ENCODE measurements around the gene CNIH2.
"Not testable (repeated sequence)": the region's sequence is repeated elsewhere in the genome, so short reads cannot be mapped to it uniquely, and the experiment has no call there.

Gene CNIH2

DNA sequence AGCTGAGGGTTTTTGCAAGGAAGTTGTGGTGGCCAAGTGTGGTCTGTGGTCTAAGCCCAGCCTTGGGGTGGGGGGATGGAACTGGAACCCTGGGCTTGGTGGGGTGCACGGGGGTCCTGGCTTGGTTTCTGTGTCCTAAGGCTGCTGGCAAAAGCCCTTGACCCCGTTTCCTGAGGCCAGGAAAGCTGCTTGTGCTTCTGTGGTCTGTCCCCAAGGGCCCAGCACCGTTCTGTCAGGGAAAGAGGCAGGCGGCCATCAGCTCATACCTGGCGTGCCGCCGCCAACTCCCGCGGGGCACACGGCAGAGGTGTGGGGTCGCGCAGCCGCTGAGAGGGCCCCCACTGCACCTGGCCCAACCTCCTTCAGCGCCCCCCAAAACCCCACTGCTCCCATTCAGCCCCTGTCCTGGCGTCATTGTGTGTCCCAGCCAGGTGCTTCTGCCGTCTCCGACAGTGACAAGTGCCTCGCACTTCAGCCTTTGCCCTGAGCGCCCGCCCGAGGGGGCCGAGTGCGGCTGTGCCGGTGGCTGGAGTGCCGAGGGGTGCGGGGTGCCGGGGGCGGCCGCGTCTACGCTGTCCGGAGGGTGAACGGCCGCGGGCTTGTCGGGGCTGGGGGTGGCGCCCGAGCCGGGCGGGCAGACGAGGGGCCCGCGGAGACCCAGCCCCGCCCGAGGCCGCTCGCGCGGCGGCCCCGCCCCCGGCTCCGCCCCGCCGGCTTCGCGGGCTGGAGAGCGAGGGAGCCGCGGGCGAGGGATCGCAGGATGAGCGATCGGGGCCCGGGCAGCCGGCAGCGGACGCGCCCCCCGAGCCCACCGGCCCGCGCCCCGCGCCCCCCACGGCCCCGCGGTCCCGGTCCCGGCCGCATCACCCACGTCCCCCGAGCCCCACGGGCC, at the start of gene CNIH2:
Gene CNIH2, plus strand, starts transcription at position 705 of the 892 bp plus-strand sequence. CDS start 282 bp downstream, outside the sequence.
- DNase-seq: no peak

- DNase-seq: no peak
These were observed 49.5 kb upstream of the CNIH2 start for GRCh38 chr11:66228521-66228920.

- no peak for DNase-seq
These were observed 47.8 kb upstream of the CNIH2 start for GRCh38 chr11:66230156-66230555.

- no peak for DNase-seq
These were observed 47.0 kb upstream of the CNIH2 start for GRCh38 chr11:66230978-66231377.

DNA sequence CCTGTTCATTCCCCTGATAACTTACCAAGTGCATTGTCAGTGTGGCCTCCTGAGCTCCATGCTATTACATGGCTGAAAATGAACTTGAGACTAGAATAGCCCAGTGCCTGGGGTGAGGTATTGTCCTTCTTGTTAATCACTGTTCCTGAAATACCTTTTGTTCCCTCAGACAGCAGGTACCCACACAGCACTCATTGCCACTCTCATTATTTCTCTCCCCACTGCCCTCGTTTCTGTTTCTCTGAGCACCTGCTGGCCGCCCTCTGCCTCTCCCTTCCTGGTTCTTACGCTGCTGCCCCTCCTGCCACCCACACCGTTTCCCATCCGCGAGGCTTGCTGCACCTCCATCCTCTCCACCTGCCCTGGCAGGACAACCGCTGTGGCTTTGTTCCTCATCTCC, 46.4 kb upstream of the CNIH2 start:
- no peak for DNase-seq

GRCh38 chr11:66232769-66233168, 45.2 kb upstream of the CNIH2 start:
- DNase-seq: no peak

- no peak for DNase-seq
These were observed 44.7 kb upstream of the CNIH2 start for GRCh38 chr11:66233301-66233700.

DNA sequence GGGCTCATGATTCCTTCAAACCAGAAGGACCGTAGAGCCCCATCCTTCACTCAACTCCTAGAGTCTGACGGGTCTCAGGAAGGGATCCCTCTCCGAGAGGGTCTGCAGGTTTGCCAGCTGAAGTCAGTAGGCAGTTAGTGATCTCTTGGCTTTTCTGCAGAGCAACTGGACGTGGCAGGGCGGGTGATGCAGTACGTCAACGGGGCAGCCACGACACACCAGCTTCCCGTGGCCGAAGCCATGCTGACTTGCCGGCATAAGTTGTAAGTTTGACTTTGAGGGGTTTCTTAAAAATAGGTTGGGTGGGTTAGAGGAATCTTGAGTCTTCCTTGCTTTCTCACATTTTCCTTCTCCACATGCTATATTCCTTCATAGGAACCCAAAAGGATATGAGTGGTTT, 42.8 kb upstream of the CNIH2 start:
- DNase-seq: no peak

DNA sequence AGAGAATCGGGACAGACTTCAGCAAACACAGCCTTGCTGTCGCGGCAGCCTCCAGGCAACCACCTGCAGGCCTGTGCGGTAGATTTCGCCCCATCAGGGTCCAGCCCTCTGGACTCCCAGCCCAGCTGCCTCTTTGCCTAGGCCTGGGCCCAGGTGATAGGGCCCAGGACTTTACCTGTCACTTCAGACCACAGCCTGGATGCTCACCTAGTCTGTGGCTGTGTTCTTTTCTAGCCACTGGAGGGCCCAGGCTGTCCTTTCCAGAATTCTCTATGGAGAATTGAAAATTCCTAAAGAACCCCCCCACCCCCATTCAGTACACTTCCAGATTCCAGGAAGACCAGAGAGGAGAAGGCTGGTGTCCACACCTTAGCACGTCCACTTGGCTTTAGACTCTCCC, 40.1 kb upstream of the CNIH2 start:
- DNase-seq: no peak

- no peak for DNase-seq
These were observed 39.1 kb upstream of the CNIH2 start for GRCh38 chr11:66238786-66239413.

DNA sequence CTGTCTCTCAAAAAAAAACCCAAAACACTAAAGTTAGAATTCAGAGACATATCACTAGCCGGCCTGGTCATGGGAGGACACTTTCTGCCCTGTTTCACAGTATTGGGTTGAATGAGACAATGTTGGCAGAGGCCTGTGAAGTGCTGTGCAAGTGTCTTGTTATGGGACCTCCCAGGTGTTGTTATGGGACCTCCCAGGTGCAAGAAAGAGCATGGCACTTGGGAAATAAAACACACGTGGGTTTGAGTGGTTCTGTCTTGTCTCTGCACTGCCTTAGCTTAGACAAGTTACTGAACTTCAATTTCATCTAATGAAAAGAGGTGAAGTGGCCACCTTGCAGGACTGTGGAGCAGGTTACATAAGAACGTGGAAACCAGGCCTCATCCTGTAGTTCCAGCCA, 38.5 kb upstream of the CNIH2 start:
- DNase-seq: no peak

DNA sequence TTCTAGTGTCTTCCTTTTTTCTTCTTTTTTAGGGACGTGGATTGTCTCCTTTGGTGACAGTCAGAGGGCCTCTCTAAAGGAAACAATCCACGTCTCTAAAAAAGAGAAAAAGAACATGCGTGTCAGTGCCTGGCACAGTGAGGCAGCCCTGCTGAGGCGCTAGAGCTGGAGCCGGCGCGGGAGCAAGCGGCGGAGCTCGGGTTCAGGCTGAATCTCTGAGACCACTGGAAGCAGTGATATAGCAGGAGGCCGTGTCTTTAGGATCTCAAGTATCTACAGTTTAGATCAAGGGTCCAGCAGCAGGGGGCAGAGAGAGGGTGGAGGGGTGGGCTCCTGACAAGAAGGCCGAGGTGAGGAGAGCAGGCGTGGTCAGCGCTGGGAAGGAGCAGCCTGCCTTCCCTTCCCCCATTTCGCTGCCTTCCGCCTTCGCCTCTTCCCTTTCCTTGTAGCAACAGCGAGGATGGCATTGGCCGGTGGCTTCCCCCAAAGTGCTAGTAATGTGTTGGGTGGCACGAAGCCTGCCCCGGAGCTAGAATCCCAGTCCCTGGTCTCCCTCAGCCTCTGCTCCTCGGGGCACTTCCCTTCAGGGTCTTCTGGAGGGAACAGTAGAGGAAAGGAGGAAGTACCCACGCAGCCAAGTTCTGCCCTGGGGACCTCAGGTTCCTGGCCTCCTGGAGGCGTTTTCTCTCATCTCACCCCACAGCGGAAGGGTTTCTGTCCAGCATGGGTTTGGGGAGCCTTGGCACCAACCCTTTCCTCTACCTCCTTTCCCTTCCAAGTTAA, 37.8 kb upstream of the CNIH2 start:
- no peak for DNase-seq

DNA sequence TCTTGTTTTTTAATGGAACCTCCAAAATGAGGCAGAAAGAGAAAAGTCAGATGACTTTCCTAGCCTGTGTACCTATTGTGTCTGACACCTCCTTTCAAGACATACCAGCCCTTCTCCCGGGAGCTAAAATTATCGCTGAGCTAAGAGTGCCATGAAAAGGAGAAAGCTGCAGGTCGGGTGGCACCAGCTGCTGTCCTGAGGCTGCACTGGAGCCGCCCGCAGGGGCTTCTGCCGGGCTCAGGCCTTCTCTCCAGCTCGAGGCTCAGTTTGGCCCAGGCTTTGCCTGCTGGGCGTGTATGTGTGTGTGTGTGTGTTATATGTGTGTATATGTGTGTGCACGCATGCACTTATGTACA, 37.2 kb upstream of the CNIH2 start:
- DNase-seq: no peak

DNA sequence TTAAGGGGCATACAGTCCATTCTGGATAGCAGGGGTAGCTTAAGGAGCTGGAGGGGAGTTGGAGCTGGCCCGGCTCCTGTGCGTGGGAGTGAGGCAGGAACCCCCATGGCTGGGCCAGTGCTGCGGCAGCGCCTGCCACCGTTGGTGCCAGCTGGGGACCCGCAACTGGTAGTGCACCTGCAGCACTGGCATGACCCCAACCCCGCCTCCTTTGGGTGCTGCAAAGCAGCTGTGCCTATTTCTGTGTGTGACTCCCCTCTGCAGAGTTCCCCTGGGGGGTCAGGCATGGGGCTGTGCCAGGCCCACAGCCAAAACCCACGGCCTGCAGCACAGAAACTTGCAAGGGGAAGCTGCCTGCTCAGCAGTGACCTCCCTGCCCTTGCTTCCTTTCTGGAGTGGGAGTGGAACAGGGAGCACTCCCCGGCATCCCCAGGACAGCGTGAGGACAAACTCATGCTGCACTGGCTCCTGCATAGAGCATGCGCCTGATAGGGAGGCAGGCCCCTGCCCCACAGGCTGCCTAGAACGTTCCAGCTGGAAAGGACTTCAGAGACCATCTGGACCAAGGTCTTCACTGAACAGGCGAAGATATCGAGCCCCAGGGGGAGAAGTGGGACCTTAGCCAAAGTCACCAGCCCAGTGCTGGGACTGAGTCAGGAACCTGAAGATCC, 35.7 kb upstream of the CNIH2 start:
- no peak for DNase-seq

GRCh38 chr11:66243782-66244535, 34.0 kb upstream of the CNIH2 start:
- no peak for DNase-seq

GRCh38 chr11:66247295-66247694, 30.7 kb upstream of the CNIH2 start:
- no peak for DNase-seq

DNA sequence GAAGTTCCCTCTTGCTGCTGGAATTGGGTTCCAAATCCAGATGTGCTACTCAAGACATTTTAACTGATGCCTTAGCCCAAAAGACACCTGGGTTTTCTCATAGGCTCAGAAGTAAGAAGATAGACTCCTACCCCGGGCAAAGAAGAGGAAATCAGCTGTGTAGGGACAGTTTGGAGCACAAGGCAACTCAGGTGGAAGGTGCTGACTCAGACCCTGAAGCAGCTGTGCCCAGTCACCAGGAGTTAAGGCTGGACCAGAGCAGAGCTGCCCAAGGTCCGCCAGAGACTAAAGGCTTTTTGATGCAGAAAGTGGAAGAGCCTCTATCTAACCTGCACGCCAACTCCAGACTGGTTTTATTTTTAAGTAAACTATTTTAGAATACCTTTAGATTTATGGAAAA, 30.2 kb upstream of the CNIH2 start:
- DNase-seq: no peak

GRCh38 chr11:66248903-66249302, 29.1 kb upstream of the CNIH2 start:
- no peak for DNase-seq

DNA sequence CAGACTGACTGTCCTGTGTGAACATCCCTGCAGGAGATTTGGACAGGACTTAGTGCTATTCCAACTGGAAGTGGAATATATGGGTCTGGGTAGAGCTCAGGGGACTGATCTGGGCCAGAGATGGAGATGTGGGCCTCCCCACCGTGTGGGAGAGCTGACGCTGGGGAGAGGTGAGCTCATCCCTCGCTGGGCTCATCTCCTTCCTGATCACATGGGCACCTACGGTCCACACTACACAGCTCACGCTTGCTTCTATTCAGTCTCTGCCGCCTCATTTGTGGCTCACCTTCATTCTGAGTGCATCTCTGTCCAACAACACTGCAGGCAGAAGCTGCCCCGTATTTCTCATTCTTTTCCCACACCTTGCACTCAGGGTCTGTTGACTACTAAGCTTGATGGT, 26.2 kb upstream of the CNIH2 start:
- no peak for DNase-seq

DNA sequence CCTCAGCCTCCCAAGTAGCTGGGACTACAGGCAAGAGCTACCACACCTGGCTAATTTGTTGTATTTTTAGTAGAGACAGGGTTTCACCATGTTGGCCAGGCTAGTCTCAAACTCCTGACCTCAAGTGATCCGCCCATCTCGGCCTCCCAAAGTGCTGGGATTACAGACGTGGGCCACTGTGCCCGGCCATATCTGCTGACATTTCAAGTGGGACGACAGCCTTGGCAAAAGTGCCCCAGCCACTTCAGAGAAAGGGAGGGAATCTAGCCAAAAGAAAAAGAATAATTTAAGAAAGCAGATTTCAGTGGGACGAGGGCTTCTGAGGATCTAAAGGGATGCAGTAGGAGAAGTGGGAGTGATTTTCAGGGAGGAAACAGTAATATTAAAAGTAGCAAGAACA, 24.9 kb upstream of the CNIH2 start:
- DNase-seq: not testable (repeated sequence)

DNA sequence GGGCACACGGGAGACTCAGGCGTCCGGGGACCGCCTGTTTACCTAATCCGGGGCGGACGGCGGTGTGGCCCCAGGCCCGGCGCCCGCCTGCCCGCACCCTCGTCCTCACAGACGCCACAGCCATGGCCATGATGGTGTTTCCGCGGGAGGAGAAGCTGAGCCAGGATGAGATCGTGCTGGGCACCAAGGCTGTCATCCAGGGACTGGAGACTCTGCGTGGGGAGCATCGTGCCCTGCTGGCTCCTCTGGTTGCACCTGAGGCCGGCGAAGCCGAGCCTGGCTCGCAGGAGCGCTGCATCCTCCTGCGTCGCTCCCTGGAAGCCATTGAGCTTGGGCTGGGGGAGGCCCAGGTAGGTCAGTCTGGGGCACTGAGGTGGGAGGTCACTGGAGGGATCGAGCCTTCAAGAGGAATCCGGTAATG, 19.5 kb upstream of the CNIH2 start:
- no peak for DNase-seq

DNA sequence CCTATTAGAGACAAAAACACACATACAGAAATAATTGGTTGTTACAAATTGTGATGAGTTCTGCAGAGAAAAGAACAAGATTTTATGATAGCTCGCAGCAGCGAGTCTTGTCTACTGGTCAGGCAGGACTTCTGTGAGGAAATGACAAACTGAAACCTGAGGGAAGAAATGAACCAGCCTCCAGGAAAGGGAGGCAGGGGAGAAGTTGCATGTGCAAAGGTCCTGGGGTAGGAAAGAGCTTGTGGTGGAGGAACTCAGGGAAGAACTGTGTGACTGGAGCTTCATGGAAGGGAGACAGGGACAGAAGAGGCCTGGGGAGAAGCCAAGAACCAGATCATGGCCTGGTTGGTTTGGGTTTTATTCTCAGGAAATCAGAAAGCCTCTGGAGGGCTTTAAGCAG, 18.8 kb upstream of the CNIH2 start:
- DNase-seq: no peak
